GM19438 (cell line): Measurements from ENCODE around the gene PSTPIP2.
A peak's percentile ranks its signal among the peaks of the same experiment; 100 is the strongest.
"Not testable (repeated sequence)": the region's sequence is repeated elsewhere in the genome, so short reads cannot be mapped to it uniquely, and the experiment has no call there.

Experiments
- ATAC-seq: cut with Tn5 transposase; IDR thresholded peaks from one replicate; pipeline ENCODE4 v1.9.1; 2021; ENCODE audit warnings: low read depth; ENCODE audit not compliant: unreplicated experiment

The PSTPIP2 gene, protein sequence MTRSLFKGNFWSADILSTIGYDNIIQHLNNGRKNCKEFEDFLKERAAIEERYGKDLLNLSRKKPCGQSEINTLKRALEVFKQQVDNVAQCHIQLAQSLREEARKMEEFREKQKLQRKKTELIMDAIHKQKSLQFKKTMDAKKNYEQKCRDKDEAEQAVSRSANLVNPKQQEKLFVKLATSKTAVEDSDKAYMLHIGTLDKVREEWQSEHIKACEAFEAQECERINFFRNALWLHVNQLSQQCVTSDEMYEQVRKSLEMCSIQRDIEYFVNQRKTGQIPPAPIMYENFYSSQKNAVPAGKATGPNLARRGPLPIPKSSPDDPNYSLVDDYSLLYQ

DNA sequence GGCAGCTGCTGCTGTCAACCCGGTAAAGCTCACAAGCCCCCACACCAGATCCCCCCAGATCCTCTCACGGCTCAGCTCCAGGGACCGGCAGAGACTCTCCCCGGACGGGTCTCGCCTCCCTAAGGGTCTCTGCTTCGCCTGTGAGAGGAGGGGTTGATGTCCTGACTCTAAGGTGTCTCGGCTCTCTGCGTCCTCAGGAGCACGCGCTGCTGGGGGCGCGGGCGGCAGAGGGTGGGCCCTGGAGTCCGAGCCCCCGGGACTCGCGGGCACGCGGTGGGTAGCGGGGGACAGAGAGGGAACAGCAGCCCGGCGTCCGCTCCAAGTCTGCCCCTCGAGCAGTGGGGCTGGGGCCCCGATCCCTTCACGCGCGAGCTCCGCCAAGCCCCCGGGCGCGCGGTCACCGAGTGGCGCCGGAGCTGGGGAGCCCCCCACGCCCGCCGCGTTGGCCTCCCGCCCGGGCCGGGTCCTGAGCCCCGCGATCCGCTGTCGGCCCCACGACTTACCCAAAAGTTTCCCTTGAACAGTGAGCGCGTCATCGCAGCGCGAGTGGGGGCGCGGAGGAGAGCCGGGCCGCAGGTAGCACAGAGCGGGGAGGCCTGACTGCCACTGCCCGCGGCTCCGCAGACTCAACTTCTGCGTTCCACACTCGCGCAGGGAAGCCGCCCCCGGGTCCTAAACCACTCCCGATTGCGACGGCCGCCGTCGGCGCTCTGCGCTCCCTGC is at the start of gene PSTPIP2:
Gene PSTPIP2 (minus strand): TSS at position 608 of the 723 bp plus-strand sequence. CDS start 72 bp downstream, at position 536.
- peak; percentile 63 for ATAC-seq

DNA sequence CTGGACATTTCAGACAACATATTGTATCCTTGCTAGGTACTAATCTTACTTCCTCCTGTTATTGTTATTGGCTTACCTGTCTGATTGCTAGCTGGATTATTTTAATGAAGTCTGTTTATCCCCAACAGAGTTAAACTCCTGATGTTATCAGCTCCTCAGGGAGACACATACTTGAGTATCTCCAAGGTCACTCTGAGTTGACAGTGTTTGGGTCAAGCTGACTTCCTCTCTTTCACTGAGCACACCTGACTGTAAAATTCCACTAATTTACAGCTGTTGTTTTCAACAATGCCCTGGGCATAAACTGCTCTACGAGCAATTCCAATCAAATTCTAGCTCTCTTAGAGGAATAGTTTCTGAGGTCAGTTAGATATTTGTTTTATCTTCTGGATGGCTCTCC is 41.7 kb upstream of the PSTPIP2 start:
- no peak for ATAC-seq

DNA sequence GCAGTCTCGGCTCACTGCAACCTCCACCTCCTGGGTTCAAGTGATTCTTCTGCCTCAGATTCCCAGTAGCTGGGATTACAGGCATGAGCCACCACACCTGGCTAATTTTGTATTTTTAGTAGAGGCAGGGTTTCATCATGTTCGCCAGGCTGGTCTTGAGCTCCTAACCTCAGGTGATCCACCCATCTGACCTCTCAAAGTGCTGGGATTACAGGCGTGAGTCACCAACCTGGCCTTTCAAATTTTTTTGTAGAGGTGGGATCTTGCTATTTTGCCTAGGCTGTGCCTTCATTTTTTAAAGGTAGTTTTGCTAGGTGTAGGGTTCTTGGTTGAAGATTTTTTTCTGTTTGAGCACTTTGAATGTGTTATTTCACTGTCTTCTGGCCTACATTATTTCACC is 38.3 kb upstream of the PSTPIP2 start:
- ATAC-seq, result no peak

DNA sequence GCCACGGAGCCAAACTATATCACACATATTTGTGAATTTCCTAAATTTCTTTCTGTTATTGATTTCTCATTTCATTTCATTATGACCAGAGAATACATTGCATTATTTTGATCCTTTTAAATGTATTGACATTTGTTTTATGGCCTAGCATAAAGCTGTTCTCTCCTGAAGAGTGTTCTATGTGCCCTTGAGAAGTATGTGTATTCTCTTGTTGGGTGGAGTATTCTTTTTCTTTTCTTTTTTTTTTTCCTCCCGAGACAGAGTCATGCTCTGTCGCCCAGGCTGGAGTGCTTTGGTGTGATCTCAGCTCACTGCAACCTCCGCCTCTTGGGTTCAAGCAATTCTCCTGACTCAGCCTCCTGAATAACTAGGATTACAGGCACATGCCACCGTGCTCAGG is 37.3 kb upstream of the PSTPIP2 start:
- no peak for ATAC-seq

DNA sequence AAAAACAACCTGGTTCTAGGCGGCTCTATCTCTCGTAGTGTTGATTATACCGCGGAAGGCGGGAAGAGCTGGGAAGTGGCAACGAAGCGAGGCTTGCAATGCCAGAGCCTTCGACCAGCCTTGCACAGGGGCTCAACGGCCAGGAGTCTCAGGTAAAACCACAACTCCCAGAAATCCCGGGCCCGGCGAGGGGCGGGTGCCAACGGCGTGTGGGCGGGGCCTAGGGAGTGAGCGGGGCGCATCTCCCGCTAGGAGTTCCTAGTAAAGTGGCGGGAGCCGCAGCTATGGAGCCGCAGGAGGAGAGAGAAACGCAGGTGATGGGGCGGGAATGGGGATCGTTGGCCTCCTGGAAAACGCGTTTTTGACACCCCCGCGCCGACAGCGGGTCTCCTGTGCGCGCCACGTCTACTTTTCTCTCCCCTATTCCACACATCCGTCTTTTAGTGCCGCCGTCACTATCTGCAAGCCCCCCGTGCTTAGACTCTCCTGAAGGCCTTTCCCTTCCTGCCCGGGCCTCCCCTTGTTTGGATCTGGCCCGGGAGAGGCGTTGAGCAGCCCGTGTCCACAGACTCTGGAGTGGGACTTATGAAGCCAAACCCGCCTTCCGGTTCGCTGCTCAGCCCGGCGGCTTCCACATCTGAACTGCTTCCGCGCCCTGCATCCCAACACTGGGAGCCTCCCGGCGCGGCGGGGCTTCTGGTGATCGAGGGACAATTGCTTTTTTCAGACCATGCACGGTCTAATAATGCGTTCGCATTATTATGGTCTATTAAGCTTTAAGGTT is 32.3 kb upstream of the PSTPIP2 start, which contains the start of gene HAUS1:
Gene HAUS1 (plus strand): TSS at position 258 of the 784 bp plus-strand sequence. CDS start 27 bp downstream, at position 285.
- ATAC-seq, result peak; percentile 99

DNA sequence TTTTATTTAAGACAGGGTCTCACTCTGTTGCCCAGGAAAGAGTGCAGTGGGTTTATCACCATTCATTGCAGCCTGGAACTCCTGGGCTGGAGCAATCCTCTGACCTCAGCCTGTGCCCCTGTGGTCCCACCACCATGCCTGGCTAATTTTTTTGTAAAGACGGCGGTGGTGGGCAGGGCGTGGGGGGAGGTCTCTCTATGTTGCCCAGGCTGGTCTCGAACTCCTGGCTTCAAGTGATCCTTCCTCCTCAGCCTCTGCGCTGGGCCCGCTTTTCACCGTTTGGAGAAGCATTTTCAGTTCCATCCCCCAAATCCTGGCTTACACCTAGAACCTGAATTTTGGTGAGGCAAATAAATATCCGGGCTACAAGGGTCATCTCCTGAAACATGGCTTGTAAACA is 27.4 kb upstream of the PSTPIP2 start:
- no peak for ATAC-seq

DNA sequence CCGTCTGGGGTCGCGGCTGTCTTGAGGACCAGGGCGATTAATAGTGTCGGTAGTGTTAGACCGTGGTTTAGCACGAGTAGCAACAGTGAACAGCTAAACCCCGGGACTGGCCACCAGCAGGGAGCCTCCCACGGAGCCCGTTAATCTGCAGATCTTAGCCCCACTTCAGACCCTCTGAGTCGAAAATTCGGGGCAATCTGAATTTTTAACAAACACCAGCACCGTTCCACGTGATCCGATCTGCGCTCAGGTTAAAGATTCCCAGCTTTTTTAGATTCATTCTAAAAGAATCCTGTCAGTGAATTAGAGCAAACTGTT is 26.5 kb upstream of the PSTPIP2 start:
- ATAC-seq, result no peak

DNA sequence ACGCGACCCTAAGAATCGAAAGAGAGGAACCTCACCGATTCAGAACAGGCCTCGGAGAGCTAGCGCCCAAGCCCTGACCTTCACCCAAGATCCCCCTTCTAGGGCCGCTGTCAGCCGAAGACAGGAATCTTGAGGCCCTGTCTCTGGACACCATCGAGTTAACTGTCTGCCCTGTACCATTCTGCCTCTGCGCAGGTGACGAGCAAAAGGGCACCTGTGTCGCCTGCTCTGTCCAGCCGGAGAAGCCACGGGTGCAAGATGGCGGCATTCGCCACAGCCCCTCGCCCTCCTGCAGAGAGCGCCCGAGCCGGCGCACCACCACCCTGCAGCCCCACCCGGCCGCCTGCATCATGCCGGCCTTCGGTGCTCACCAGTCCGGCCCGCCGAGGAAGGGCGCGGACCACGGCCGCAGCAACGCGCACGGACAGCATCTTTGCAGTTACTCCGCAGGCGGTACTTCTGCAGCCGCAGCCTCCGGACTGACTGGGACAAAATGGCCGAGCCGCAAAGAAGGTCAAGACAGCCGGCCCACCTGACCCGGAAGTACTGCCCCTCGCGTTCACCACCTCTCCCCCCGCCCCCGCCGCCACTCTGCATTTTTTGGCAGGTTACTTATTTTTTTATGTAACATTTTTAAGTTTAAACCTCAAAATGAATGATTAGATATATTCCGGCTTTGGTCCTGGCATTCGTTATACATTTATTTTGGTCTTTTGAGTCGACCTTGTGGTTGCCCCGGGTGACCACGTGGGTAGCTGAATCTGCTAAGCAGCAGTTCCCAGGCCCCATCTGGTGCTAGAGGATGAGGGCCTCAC is 25.9 kb upstream of the PSTPIP2 start, which contains the start of gene ATP5F1A:
Gene ATP5F1A (minus strand): TSS at position 496 of the 815 bp plus-strand sequence. CDS start 65 bp downstream, at position 431.
- ATAC-seq, result peak; percentile 80

DNA sequence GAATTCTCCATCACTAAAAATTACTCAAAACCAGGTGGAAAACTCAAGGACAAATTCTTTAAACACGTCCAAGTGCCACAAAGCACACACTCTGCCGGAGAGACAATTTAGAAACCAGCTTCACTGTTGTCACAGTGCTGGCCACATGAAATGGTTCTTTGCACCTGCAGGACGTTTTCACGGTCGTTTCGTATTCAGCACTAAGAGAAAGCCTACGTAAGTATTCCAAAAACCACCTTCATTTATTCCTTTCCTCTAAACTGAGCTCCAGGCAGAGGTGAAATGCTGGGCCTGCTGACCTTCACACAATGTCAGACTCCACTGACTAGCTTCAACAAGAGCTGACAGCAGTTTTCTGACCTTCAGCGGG is 25.4 kb upstream of the PSTPIP2 start:
- peak; percentile 22 for ATAC-seq

DNA sequence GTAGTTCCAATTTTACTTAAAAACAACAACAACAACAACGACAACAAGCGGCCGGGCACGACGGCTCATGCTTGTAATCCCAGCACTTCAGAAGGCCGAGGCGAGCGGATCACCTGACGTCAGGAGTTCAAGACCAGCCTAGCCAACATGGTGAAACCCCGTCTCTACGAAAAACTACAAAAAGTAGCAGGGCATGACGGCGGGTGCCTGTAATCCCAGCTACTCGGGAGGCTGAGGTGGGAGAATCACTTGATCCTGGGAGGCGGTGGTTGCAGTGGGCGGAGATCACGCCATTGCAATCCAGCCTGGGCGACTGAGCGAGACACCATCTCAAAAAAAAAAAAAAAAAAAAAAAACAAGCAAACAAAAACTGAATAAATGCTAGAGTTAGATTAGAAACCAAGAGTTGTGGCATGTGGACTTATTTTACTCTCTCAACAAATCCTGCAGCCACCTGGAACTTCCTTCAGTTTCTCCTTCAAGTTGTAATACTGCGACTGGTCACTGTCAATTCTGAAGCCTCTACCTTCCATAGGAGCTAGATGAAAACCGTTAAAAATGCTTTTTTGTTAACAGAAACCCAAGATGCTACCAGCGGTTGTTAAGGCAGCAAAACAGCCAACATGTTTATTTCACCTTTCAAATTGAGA is 24.7 kb upstream of the PSTPIP2 start:
- ATAC-seq, result no peak

DNA sequence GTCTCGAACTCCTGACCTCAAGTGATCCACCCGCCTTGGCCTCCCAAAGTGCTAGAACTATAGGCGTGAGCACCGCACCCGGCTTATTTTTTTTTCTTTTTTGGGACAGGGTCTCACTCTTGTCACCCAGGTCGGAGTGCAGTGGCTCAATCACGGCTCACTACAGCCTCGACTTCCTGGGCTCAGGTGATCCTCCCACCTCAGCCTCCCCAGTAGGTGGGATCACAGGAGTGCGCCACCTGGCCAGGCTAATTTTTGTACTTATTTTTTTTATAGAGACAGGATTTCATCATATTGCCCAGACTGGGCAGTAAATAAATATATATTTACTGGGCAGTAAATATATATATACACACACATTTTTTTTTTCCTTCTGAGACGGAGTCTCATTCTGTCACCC is 23.5 kb upstream of the PSTPIP2 start:
- ATAC-seq, result no peak

DNA sequence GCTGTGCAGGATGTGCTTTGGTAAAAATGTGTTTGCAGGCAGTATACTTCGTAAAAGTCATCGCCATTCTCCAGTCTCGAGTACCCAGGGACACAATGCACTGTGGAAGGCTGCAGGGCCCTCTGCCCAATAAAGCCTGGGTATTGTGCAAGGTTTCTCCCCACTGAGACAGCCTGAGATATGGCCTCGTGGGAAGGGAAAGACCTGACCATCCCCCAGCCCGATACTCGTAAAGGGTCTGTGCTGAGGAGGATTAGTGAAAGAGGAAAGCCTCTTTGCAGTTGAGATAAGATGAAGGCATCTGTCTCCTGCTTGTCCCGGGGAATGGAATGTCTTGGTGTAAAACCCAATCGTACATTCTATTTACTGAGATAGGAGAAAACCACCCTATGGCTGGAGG is 16.4 kb upstream of the PSTPIP2 start:
- not testable (repeated sequence) for ATAC-seq

DNA sequence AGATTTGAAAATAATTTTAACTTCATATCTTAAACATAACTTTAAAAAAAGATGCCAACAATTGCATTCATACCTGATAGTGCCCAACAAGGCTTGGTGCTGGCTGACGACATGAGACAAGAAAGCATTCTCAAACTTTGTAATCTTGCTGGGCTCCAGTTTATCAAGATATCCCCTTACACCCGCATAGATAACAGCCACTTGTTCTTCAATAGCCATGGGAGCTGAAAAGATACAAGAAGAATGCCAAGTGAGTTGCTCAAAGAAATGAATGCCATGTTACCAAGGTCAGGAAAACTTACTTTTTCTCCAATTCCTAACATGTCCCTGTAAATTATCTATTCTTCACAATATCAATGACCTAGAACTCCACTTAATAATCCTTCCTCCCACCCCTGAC is 12.4 kb upstream of the PSTPIP2 start:
- ATAC-seq, result no peak

DNA sequence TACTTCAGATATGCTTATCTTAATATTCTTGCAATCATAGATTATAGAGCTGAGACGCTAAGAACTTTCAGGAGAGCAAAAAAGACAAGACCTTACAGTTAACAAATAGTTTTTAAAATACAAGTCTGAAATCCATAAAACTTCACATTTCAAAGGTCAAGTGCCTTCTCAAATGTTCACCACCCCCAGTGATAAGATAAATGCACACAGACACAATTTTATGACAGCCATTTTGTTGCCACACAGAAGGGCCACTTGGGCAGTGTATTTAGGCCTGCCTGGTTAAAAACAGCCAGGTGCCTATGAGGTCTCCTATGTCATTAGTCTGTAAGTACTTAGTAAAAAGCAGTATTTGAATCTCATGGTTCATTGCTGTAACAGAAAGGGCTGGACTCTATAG is 8.1 kb upstream of the PSTPIP2 start:
- ATAC-seq, result no peak

DNA sequence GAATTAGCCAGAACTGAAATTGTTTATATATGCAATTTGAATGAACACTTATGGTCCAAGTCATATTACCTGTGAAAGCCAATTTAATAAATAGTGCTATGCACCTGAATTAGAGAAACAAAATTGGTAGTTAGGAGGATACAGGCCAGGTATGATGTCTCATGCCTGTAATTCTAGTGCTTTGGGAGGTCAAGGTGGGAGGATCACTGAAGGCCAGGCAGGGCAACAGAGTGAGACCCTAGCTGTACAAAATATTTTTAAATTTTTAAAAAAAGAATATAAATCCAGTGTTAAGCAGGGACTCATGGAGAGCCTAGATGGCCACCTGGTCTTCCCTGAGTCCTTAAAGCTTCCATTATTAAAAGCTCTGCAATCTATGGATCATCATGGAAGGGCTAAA is 7.3 kb upstream of the PSTPIP2 start:
- ATAC-seq, result no peak

DNA sequence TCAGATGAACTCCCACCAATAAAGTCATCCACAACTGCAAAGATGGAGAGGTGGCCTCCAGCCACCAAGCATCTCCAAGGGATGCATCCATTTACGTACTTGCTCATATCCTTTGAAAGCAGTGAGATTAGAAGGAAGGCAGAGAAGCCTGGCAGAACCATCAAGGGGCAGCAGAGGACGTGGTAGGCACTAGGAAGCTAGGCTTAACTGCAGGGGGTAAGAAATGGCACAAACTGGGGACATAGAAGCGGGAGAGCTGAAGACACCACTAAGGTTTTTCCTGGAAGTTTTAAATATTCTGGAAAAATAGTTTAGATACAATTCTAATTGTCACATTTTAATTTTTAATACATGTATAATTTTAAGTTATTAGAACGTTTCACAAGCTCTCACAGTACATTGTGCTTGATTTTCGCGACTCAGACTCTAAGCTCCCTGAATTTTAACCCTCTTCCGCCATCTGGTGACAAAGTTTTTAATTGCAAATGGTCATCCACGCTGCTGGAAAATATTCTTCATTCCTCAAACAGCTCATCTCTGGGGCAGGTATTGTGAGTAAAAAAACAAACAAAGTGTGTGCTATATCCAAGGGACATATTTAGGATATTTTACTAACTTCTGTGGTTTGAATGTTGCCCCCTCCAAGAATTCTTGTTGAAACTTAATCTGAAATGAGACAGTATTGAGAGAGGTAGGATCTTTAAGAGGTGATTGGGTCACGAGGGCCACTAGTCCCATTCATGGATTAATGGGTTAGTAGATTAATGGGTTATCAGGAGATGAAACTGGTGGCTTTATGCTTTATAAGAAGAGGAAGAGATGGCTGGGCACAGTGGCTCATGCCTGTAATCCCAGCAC is 1.6 kb upstream of the PSTPIP2 start:
- ATAC-seq, result no peak

DNA sequence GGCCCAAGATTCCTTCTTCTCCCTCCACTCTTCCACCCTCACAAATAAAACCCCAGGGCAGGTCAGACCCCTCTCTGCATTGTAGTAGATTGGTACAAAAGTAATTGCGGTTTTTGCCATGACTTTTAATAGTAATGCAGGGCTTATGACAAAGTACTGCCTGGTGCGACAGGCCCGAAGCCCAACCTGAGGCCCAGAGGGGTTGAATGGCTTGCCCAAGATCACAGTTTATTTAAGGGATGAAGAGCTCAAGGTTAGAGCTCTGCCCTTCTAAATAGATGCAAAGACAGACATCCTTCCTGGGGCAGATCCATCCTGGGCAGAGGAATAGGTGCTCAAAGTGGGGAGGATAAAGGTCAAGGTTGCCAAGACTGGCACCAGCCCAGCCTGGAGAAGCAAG is 899 bp upstream of the PSTPIP2 start:
- no peak for ATAC-seq

DNA sequence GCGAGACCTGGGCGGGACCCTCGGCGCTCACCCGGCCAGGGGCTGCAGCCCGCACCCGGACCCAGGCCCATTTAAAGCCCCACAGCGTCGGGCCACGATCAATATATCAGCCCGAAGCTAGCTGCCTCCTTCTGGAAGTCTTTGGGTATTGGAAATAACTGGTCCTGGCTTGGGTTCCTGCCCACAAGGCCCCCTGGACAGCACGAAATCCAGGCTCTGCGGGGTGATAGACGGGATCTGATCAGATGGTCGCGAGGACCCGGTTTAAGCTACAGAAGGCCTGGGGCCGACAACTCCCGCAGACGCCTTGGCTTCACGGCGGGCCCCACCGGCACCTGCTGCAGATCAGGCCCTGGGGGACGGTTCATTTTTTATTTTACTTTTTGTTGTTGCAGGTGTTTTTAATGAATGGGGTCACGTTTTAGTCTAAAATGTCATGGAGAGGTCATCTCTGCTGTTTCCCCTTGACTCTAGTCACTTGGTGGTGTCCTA is 362 bp upstream of the PSTPIP2 start:
- ATAC-seq, result no peak
